GM12878 (cell line): Measurements from ENCODE around the gene TRAK2. TPM values are rescaled to one million over a fixed set of nuclear protein-coding genes. Genes with fewer than 3 reads are reported as not detected.

ENCODE experiments used
- ATAC-seq: fragments of 200-7000 bp; cut with Tn5 transposase; 3 replicates; pipeline ENCODE4 v1.9.1; 2020; ENCODE audit warnings: mild to moderate bottlenecking, moderate library complexity
- BruUV-seq: library from RNA; stranded (reverse); fragments of 400-500 nt; replicated peaks from 2 replicates; lab custom pipeline; 2021; lab: Mats Ljungman, UMichigan
- CTCF ChIA-PET: fragments of 300-600 bp; sonication (Branson Sonifier 250); formaldehyde crosslinking; extraction: SDS; loops from one replicate; lab custom pipeline; 2021; ENCODE audit warnings: inconsistent platforms; lab: Yijun Ruan, JAX
- POLR2A ChIA-PET: fragments of 350-600 bp; formaldehyde crosslinking; extraction: SDS; loops from one replicate; lab custom pipeline; 2021; ENCODE audit warnings: inconsistent platforms; lab: Charles Lee
- RAD21 ChIA-PET: fragments of 300-600 bp; sonication (Branson Sonifier 250); formaldehyde crosslinking; loops from one replicate; lab custom pipeline; 2023; ENCODE audit warnings: antibody characterized with exemption; ENCODE audit not compliant: unreplicated experiment; lab: Charles Lee
- SMC1A ChIA-PET: fragments of 300-600 bp; sonication (Branson Sonifier 250); formaldehyde crosslinking; loops from one replicate; lab custom pipeline; 2023; ENCODE audit not compliant: unreplicated experiment, uncharacterized antibody; lab: Charles Lee
- DNase-seq: peaks from one replicate; pipeline ENCODE4 v3.0.0-alpha.2; 2011; ENCODE audit warnings: low read depth, low spot score
- FAIRE-seq: peaks from 3 replicates; lab custom pipeline; 2011; peaks lifted over from hg19 to GRCh38; lab: Jason Lieb, UNC
- H2AFZ ChIP-seq: 2 replicates; pipeline ENCODE4 v1.6.0; 2011; ENCODE audit warnings: low read depth, low read length, control low read depth; ENCODE audit not compliant: control insufficient read depth
- H3K27ac ChIP-seq: 2 replicates; pipeline ENCODE4 v1.5.1; 2011; ENCODE audit warnings: control low read depth; ENCODE audit not compliant: control insufficient read depth, insufficient read depth
- H3K27me3 ChIP-seq, 2 experiments: replicated peaks in 1 of 2; 2 replicates each; pipeline versions ENCODE4 v1.6.0 to v1.6.1; 2011; ENCODE audit warnings: low read length in 1 of 2; ENCODE audit not compliant: control insufficient read depth in 2 of 2, insufficient read depth in 2 of 2
- H3K36me3 ChIP-seq, 2 experiments: 2 replicates each; pipeline ENCODE4 v1.5.1; 2011; ENCODE audit warnings: low read length in 1 of 2; ENCODE audit not compliant: control insufficient read depth in 2 of 2, insufficient read depth in 2 of 2
- H3K4me1 ChIP-seq: 2 replicates; pipeline ENCODE4 v1.6.1; 2011; ENCODE audit warnings: mild to moderate bottlenecking, low read length, moderate library complexity, mixed read lengths; ENCODE audit not compliant: control insufficient read depth, insufficient read depth
- H3K4me2 ChIP-seq: 2 replicates; pipeline ENCODE4 v1.6.0; 2011; ENCODE audit warnings: control low read depth; ENCODE audit not compliant: control insufficient read depth, insufficient read depth
- H3K4me3 ChIP-seq: fragments of 200-600 bp; sonication (generic); 2 replicates; pipeline ENCODE4 v1.5.1; 2016
- H3K79me2 ChIP-seq: 2 replicates; pipeline ENCODE4 v1.6.0; 2011; ENCODE audit warnings: low read length; ENCODE audit not compliant: control insufficient read depth, insufficient read depth
- H3K9ac ChIP-seq: 2 replicates; pipeline ENCODE4 v1.8.0; 2011; ENCODE audit warnings: low read length, control low read depth, mixed read lengths; ENCODE audit not compliant: control insufficient read depth, insufficient read depth
- H3K9me3 ChIP-seq: replicated peaks from 3 replicates; pipeline ENCODE4 v1.5.1; 2011; ENCODE audit warnings: mild to moderate bottlenecking, low read length; ENCODE audit not compliant: control insufficient read depth, insufficient read depth
- H4K20me1 ChIP-seq: 2 replicates; pipeline ENCODE4 v1.6.0; 2011; ENCODE audit not compliant: control insufficient read depth, insufficient read depth
- BMI1 ChIP-seq: fragments of 450-650 bp; IDR thresholded peaks from 2 replicates; pipeline ENCODE4 v1.6.1; 2016; ENCODE audit warnings: mild to moderate bottlenecking, moderate library complexity, borderline replicate concordance
- POLR2A ChIP-seq: IDR thresholded peaks from 2 replicates; pipeline ENCODE4 v1.6.1; 2011; ENCODE audit warnings: low read depth, mild to moderate bottlenecking, low read length
- SREBF1 ChIP-seq: IDR thresholded peaks from 2 replicates; pipeline ENCODE4 v1.6.1; 2012; ENCODE audit warnings: mild to moderate bottlenecking, low read length
- SREBF2 ChIP-seq: IDR thresholded peaks from 2 replicates; pipeline ENCODE4 v1.6.1; 2012; ENCODE audit warnings: mild to moderate bottlenecking, low read length
- ZSCAN29 ChIP-seq: fragments of 450-650 bp; IDR thresholded peaks from 2 replicates; pipeline ENCODE4 v1.6.1; 2017; ENCODE audit warnings: mild to moderate bottlenecking, moderate library complexity
- WGBS: methylation state at CpG from one replicate; pipeline ENCODE4 v1.1.6; 2016; ENCODE audit warnings: low lambda C conversion rate; ENCODE audit not compliant: insufficient replicate concordance, insufficient coverage; ENCODE audit errors: missing lambda C conversion rate; 5-methylcytosine and 5-hydroxymethylcytosine counted together
- in situ Hi-C: fragments of 300-500 bp; cut with MboI; formaldehyde crosslinking; loops from 9 replicates; pipeline ENCODE4 v1.14.3; 2018; ENCODE audit warnings: mixed read lengths
- intact Hi-C: fragments of 100-400 bp; cut with micrococcal nuclease; formaldehyde crosslinking; loops from one replicate; pipeline ENCODE4 v1.14.2; 2022; ENCODE audit not compliant: unreplicated experiment
- polyA plus RNA-seq, 11 experiments: library from polyadenylated mRNA; depleted of rRNA in 4 of 11; unstranded in 6 of 11; stranded (reverse) in 5 of 11; fragments of >200 nt; fragmentation: Nextera tagmentation in 4 of 11; fragmentation: Illumina TruSeq in 1 of 11; extraction: Ambion mirVana in 4 of 11; extraction: Trizol in 1 of 11; gene quantifications; 1 replicate in 1 of 11; 2 replicates in 10 of 11; pipeline versions ENCODE4 v1.2.1 to v1.2.3, GENCODE V29; 2011 to 2016; ENCODE audit warnings: inconsistent platforms in 2 of 11, missing spikeins in 2 of 11, low read depth in 1 of 11
- total RNA-seq, 4 experiments: library from RNA; depleted of rRNA in 3 of 4; stranded (reverse); fragments of >200 nt in 3 of 4; fragmentation: Illumina TruSeq in 1 of 4; extraction: Trizol in 1 of 4; gene quantifications; 2 replicates each; pipeline versions ENCODE4 v1.2.1 to v1.2.3, GENCODE V29; 2013 to 2021
- TF ChIP-seq, protein P1 (sequence below): IDR thresholded peaks from 2 replicates; pipeline ENCODE4 v1.6.1; 2011; ENCODE audit warnings: low read depth, low read length, improper control_type of control experiment, borderline replicate concordance

The TRAK2 gene
- total and polyA plus RNA-seq, 10 of the 15 experiments (the other 5 are each of a cell fraction or from before 2014, with no cell fraction given) = 5.2 to 20.0 (median 11.8) TPM

DNA sequence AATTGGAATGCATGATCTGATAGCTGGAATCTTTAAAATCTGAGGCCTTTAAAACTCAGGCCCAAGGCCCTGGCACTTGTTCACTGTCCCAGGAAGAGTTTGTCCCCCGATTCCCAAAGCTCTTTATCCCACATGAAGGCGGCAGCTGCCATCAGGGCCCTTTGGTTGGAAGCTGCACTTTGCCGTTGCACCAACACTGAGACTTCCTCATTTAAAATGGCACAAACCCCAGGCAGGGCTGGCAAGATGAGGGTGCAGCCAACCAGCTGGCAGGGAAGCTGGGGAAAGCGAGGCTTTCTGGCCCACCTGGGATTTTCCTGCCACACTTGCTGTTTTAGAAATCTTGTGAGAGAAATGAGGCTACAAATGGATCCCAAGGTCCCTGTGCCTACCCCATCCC lies 100.4 kb downstream of the TRAK2 start (continued):
- TF ChIP-seq, protein P1, sequence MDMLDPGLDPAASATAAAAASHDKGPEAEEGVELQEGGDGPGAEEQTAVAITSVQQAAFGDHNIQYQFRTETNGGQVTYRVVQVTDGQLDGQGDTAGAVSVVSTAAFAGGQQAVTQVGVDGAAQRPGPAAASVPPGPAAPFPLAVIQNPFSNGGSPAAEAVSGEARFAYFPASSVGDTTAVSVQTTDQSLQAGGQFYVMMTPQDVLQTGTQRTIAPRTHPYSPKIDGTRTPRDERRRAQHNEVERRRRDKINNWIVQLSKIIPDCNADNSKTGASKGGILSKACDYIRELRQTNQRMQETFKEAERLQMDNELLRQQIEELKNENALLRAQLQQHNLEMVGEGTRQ = no peak
- TF ChIP-seq BMI1 (no peak), POLR2A (no peak), SREBF2 (no peak), SREBF1 (no peak)
- TF ChIP-seq, all 136 proteins: peak for 0

DNA sequence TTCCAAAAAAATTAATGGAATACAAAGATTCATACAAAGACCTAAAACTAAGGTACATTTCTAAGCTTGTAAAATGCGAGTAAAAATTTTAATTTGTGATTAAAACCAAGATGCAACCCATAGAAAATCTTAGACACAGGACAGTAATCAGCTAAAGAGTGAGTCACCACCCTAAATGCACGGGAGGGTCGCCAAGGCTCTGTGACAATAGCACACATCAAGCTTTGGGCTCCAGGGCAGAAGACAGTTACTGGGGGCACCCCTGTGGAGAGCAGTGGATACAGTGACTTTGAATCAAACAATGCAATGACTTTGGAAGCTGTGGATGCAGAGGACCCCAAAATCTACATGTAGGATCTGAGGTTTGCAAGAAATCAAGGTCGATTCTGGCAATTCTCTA lies 101.7 kb downstream of the TRAK2 start:
- Histone ChIP-seq H3K27me3 (no peaks in the 10 kb centered on the region), H4K20me1 (no peaks in the 10 kb centered on the region), H3K27ac (no peak overlapping the region), H3K79me2 (no peaks in the 10 kb centered on the region), H3K4me1 (no peaks in the 10 kb centered on the region), H3K4me2 (no peak overlapping the region), H3K4me3 (no peak overlapping the region), H3K36me3 (no peaks in the 10 kb centered on the region), H3K9me3 (no peaks in the 10 kb centered on the region), H3K9ac (no peak overlapping the region), H2AFZ (no peak overlapping the region)
- ChIA-PET SMC1A (interaction anchor here (0.7 kb wide), 1 partner anchor 167 kb away, joined by 3 read pairs; the partner anchor contains the start of gene CASP10), POLR2A (no interaction called here), RAD21 (interaction anchor here (1.3 to 1.9 kb wide), 2 partner anchors 14 to 116 kb away, joined by 3 to 5 read pairs; no protein-coding TSS in a partner anchor), CTCF (interaction anchor here (4.5 kb wide), 1 partner anchor 14 kb away, joined by 20 read pairs; no protein-coding TSS in a partner anchor)
- BruUV-seq = no TSS peak
- intact Hi-C loops = no loop called here
- no peak for TF ChIP-seq ZSCAN29
- FAIRE-seq = no peak
- no peak for DNase-seq
- no peak for ATAC-seq
- in situ Hi-C loops = no loop called here
- WGBS = 23% methylated on average over 4 of the region's 4 CpGs
